ENCODE results near the gene CCL16.

CCL16 gene

GRCh38 chr17:36001862-36002603 lies 20.7 kb upstream of the CCL16 start:
- no peaks in the 10 kb centered on the region for H3K9me2 ChIP-seq (replicated peaks; ENCODE audit: low read depth, low read length)
- H3K4me1 ChIP-seq (ENCODE audit: insufficient read depth, low read length, poor library complexity, severe bottlenecking) = peaks cover 9% of the 10 kb centered on the region
- H3K27me3 ChIP-seq (ENCODE audit: insufficient read depth, low read length, poor library complexity, severe bottlenecking) = no peaks in the 10 kb centered on the region
- no peaks in the 10 kb centered on the region for H3K79me2 ChIP-seq (ENCODE audit: insufficient read depth, low read length)
- no peak overlapping the region for H3K9ac ChIP-seq (ENCODE audit: low read depth, low read length, poor library complexity, severe bottlenecking)
- no peaks in the 10 kb centered on the region for H3K36me3 ChIP-seq (ENCODE audit: insufficient read depth, low read length)
- no peak overlapping the region for H3K4me3 ChIP-seq (ENCODE audit: low read length, poor library complexity, severe bottlenecking)
- no peaks in the 10 kb centered on the region for H3F3A ChIP-seq (ENCODE audit: low read depth)
- no peak overlapping the region for H2AFZ ChIP-seq (ENCODE audit: low read length)
- no peaks in the 10 kb centered on the region for H4K20me1 ChIP-seq (ENCODE audit: insufficient read depth, low read length, poor library complexity, severe bottlenecking)
- TF ChIP-seq CTCF (conservative IDR thresholded peaks at IDR 0.05; ENCODE audit: low read length) (no peak), EZH2phosphoT487 (IDR thresholded peaks at IDR 0.05; ENCODE audit: borderline replicate concordance) (no peak)
- no peaks in the 10 kb centered on the region for H3K9me3 ChIP-seq (ENCODE audit: insufficient read depth, low read depth, low read length)
- H3K4me2 ChIP-seq (ENCODE audit: low read depth, low read length, poor library complexity, severe bottlenecking) = no peak overlapping the region

GRCh38 chr17:36001110-36001771 lies 19.9 kb upstream of the CCL16 start, which contains the start of gene CCL15:
Gene CCL15 (minus strand): TSS chr17:36001553. CDS start chr17:36001492, 61 bp downstream.
- H3K4me2 ChIP-seq (ENCODE audit: low read depth, low read length, poor library complexity, severe bottlenecking) = no peak within 1 kb of the TSS
- no peak within 1 kb of the TSS for H3K4me3 ChIP-seq (ENCODE audit: low read length, poor library complexity, severe bottlenecking)
- no peak for TF ChIP-seq CTCF (conservative IDR thresholded peaks at IDR 0.05; ENCODE audit: low read length)

GRCh38 chr17:36000732-36001109 lies 19.4 kb upstream of the CCL16 start:
- no peaks in the 10 kb centered on the region for H3F3A ChIP-seq (ENCODE audit: low read depth)
- H3K4me1 ChIP-seq (ENCODE audit: insufficient read depth, low read length, poor library complexity, severe bottlenecking) = peaks cover 9% of the 10 kb centered on the region
- no peak for TF ChIP-seq EZH2phosphoT487 (IDR thresholded peaks at IDR 0.05; ENCODE audit: borderline replicate concordance)
- TF ChIP-seq CTCF (conservative IDR thresholded peaks at IDR 0.05; ENCODE audit: low read length) = no peak
- H3K27me3 ChIP-seq (ENCODE audit: insufficient read depth, low read length, poor library complexity, severe bottlenecking) = no peaks in the 10 kb centered on the region
- no peaks in the 10 kb centered on the region for H3K36me3 ChIP-seq (ENCODE audit: insufficient read depth, low read length)
- H3K9me2 ChIP-seq (replicated peaks; ENCODE audit: low read depth, low read length) = no peaks in the 10 kb centered on the region
- H2AFZ ChIP-seq (ENCODE audit: low read length) = no peak overlapping the region
- no peaks in the 10 kb centered on the region for H4K20me1 ChIP-seq (ENCODE audit: insufficient read depth, low read length, poor library complexity, severe bottlenecking)
- no peak overlapping the region for H3K4me2 ChIP-seq (ENCODE audit: low read depth, low read length, poor library complexity, severe bottlenecking)
- H3K79me2 ChIP-seq (ENCODE audit: insufficient read depth, low read length) = no peaks in the 10 kb centered on the region
- H3K9me3 ChIP-seq (ENCODE audit: insufficient read depth, low read depth, low read length) = no peaks in the 10 kb centered on the region
- no peak overlapping the region for H3K4me3 ChIP-seq (ENCODE audit: low read length, poor library complexity, severe bottlenecking)
- H3K9ac ChIP-seq (ENCODE audit: low read depth, low read length, poor library complexity, severe bottlenecking) = no peak overlapping the region

More at GRCh38 chr17:36001110-36001771, 19.9 kb upstream of the CCL16 start, which contains the start of gene CCL15:
- Histone ChIP-seq H3K27me3 (ENCODE audit: insufficient read depth, low read length, poor library complexity, severe bottlenecking) (no peaks in the 10 kb centered on the region), H3K9me3 (ENCODE audit: insufficient read depth, low read depth, low read length) (no peaks in the 10 kb centered on the region), H2AFZ (ENCODE audit: low read length) (no peak within 1 kb of the TSS), H4K20me1 (ENCODE audit: insufficient read depth, low read length, poor library complexity, severe bottlenecking) (no peaks in the 10 kb centered on the region), H3K9ac (ENCODE audit: low read depth, low read length, poor library complexity, severe bottlenecking) (no peak within 1 kb of the TSS), H3K79me2 (ENCODE audit: insufficient read depth, low read length) (no peaks in the 10 kb centered on the region), H3F3A (ENCODE audit: low read depth) (no peaks in the 10 kb centered on the region), H3K4me1 (ENCODE audit: insufficient read depth, low read length, poor library complexity, severe bottlenecking) (peaks cover 9% of the 10 kb centered on the region), H3K36me3 (ENCODE audit: insufficient read depth, low read length) (no peaks in the 10 kb centered on the region), H3K9me2 (replicated peaks; ENCODE audit: low read depth, low read length) (no peaks in the 10 kb centered on the region)
